KOPT-K1 (cell line): ENCODE data around the gene BBS9.

Experiments used
- H3K27ac ChIP-seq: fragments of 200-600 bp; sonication (generic); 2 replicates; pipeline ENCODE4 v1.5.1; 2016; ENCODE audit warnings: antibody characterized with exemption, mild to moderate bottlenecking, low read depth, low read length; ENCODE audit not compliant: poor library complexity, severe bottlenecking
- H3K36me3 ChIP-seq: fragments of 200-600 bp; sonication (generic); 2 replicates; pipeline ENCODE4 v1.5.1; 2017; ENCODE audit warnings: antibody characterized with exemption, mild to moderate bottlenecking, low read length, moderate library complexity; ENCODE audit not compliant: insufficient read depth
- H3K9me3 ChIP-seq: fragments of 200-600 bp; sonication (generic); 2 replicates; pipeline ENCODE4 v1.5.1; 2017; ENCODE audit warnings: antibody characterized with exemption, low read length, mild to moderate bottlenecking; ENCODE audit not compliant: insufficient read depth, poor library complexity, severe bottlenecking

The BBS9 gene

GRCh38 chr7:33624215-33624614 is 494.9 kb downstream of the BBS9 start:
- no peak overlapping the region for H3K27ac ChIP-seq

GRCh38 chr7:33626869-33627268 is 497.5 kb downstream of the BBS9 start:
- H3K27ac ChIP-seq, result no peak overlapping the region
- no peaks in the 10 kb centered on the region for H3K9me3 ChIP-seq
- no peaks in the 10 kb centered on the region for H3K36me3 ChIP-seq

More at GRCh38 chr7:33624215-33624614, 494.9 kb downstream of the BBS9 start:
- Histone ChIP-seq H3K36me3 (no peaks in the 10 kb centered on the region), H3K9me3 (no peaks in the 10 kb centered on the region)

- no peaks in the 10 kb centered on the region for H3K9me3 ChIP-seq
- no peak overlapping the region for H3K27ac ChIP-seq
- H3K36me3 ChIP-seq, result no peaks in the 10 kb centered on the region
Observed at GRCh38 chr7:33627741-33628140, 498.4 kb downstream of the BBS9 start.

GRCh38 chr7:33628894-33629293 is 499.5 kb downstream of the BBS9 start:
- Histone ChIP-seq H3K9me3 (no peaks in the 10 kb centered on the region), H3K36me3 (no peaks in the 10 kb centered on the region), H3K27ac (no peak overlapping the region)

- no peaks in the 10 kb centered on the region for H3K9me3 ChIP-seq
- no peak overlapping the region for H3K27ac ChIP-seq
- no peaks in the 10 kb centered on the region for H3K36me3 ChIP-seq
Observed at GRCh38 chr7:33630359-33630758, 501.0 kb downstream of the BBS9 start.

- no peaks in the 10 kb centered on the region for H3K36me3 ChIP-seq
- H3K27ac ChIP-seq, result no peak overlapping the region
- H3K9me3 ChIP-seq, result no peaks in the 10 kb centered on the region
Observed at GRCh38 chr7:33632322-33632721, 503.0 kb downstream of the BBS9 start.

GRCh38 chr7:33632840-33633525 is 503.6 kb downstream of the BBS9 start:
- Histone ChIP-seq H3K36me3 (no peaks in the 10 kb centered on the region), H3K9me3 (no peaks in the 10 kb centered on the region), H3K27ac (no peak overlapping the region)

- Histone ChIP-seq H3K9me3 (no peaks in the 10 kb centered on the region), H3K36me3 (no peaks in the 10 kb centered on the region), H3K27ac (no peak overlapping the region)
Observed at GRCh38 chr7:33634606-33635005, 505.2 kb downstream of the BBS9 start.

GRCh38 chr7:33636359-33636758 is 507.0 kb downstream of the BBS9 start:
- H3K9me3 ChIP-seq, result no peaks in the 10 kb centered on the region

GRCh38 chr7:33639552-33640197 is 510.3 kb downstream of the BBS9 start:
- no peak overlapping the region for H3K27ac ChIP-seq
- no peaks in the 10 kb centered on the region for H3K36me3 ChIP-seq
- no peaks in the 10 kb centered on the region for H3K9me3 ChIP-seq

More at GRCh38 chr7:33636359-33636758, 507.0 kb downstream of the BBS9 start:
- H3K27ac ChIP-seq, result no peak overlapping the region
- H3K36me3 ChIP-seq, result no peaks in the 10 kb centered on the region

GRCh38 chr7:33640741-33641140 is 511.4 kb downstream of the BBS9 start:
- H3K9me3 ChIP-seq, result no peaks in the 10 kb centered on the region
- no peaks in the 10 kb centered on the region for H3K36me3 ChIP-seq
- H3K27ac ChIP-seq, result no peak overlapping the region

- Histone ChIP-seq H3K9me3 (no peaks in the 10 kb centered on the region), H3K27ac (no peak overlapping the region), H3K36me3 (no peaks in the 10 kb centered on the region)
Observed at GRCh38 chr7:33642312-33642711, 512.9 kb downstream of the BBS9 start.

GRCh38 chr7:33643530-33643929 is 514.2 kb downstream of the BBS9 start:
- H3K36me3 ChIP-seq, result no peaks in the 10 kb centered on the region
- H3K9me3 ChIP-seq, result no peaks in the 10 kb centered on the region
- no peak overlapping the region for H3K27ac ChIP-seq

- Histone ChIP-seq H3K36me3 (no peaks in the 10 kb centered on the region), H3K27ac (no peak overlapping the region), H3K9me3 (no peaks in the 10 kb centered on the region)
Observed at GRCh38 chr7:33644489-33644888, 515.1 kb downstream of the BBS9 start.

- no peaks in the 10 kb centered on the region for H3K36me3 ChIP-seq
- H3K9me3 ChIP-seq, result no peaks in the 10 kb centered on the region
- H3K27ac ChIP-seq, result no peak overlapping the region
Observed at GRCh38 chr7:33645104-33645503, 515.7 kb downstream of the BBS9 start.

- Histone ChIP-seq H3K9me3 (no peaks in the 10 kb centered on the region), H3K27ac (no peak overlapping the region), H3K36me3 (no peaks in the 10 kb centered on the region)
Observed at GRCh38 chr7:33646166-33646565, 516.8 kb downstream of the BBS9 start.
